22Rv1 (cell line): ENCODE results near the gene FIGLA.
A peak's percentile ranks its signal among the peaks of the same experiment; 100 is the strongest.

Experiments
- H3K27ac ChIP-seq: fragments of 450-650 bp; 2 replicates; pipeline ENCODE4 v1.5.1; 2017
- ZFX ChIP-seq: fragments of 450-650 bp; IDR thresholded peaks from 2 replicates; pipeline ENCODE4 v1.6.1; 2017; ENCODE audit warnings: antibody characterized with exemption, borderline replicate concordance
- TF ChIP-seq, protein P1 (sequence below): fragments of 450-650 bp; IDR thresholded peaks from 2 replicates; pipeline ENCODE4 v1.5.1; 2017; ENCODE audit warnings: mild to moderate bottlenecking

The FIGLA gene

DNA sequence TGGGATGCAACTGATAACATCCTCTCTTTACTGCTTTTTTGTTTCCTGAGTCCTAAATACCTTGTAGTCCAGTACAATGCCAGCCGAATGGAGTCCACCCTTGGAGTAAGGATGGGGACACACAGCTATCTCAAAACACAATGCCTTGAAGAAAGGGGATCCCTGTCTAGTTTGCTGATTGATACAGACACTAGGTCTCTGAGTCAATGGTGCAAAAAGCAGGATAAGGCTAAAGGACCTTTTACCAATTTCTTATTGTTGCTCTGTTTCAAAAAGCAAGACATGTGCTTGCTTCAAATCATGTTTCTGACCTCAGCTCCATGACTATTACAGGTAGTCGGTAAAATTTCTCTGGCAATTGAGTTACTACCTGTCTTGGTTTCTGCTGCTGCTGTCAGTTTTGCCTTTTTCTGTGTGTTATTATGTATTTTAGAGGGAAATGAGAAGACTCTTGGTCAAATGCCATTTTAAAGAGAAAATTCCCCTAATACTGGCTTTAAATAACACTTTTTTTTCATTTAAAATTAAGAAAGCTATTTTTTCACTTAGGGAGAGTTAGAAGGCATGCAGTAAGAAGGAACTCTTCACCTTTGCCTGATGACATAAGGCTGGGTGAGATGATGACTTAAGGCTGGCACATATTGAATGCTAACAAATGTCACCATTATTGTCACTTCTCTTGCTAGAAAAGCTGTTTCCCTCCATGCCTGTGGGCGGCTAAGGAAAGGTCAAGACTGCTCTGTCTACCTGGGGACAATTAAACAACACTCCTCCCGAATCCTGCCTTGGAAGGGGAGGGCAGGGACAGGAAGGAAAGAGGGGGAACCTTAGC is 4.9 kb upstream of the FIGLA start:
- no peak for TF ChIP-seq ZFX
- TF ChIP-seq, protein P1, sequence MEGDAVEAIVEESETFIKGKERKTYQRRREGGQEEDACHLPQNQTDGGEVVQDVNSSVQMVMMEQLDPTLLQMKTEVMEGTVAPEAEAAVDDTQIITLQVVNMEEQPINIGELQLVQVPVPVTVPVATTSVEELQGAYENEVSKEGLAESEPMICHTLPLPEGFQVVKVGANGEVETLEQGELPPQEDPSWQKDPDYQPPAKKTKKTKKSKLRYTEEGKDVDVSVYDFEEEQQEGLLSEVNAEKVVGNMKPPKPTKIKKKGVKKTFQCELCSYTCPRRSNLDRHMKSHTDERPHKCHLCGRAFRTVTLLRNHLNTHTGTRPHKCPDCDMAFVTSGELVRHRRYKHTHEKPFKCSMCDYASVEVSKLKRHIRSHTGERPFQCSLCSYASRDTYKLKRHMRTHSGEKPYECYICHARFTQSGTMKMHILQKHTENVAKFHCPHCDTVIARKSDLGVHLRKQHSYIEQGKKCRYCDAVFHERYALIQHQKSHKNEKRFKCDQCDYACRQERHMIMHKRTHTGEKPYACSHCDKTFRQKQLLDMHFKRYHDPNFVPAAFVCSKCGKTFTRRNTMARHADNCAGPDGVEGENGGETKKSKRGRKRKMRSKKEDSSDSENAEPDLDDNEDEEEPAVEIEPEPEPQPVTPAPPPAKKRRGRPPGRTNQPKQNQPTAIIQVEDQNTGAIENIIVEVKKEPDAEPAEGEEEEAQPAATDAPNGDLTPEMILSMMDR, result no peak
- H3K27ac ChIP-seq, result no peak overlapping the region

DNA sequence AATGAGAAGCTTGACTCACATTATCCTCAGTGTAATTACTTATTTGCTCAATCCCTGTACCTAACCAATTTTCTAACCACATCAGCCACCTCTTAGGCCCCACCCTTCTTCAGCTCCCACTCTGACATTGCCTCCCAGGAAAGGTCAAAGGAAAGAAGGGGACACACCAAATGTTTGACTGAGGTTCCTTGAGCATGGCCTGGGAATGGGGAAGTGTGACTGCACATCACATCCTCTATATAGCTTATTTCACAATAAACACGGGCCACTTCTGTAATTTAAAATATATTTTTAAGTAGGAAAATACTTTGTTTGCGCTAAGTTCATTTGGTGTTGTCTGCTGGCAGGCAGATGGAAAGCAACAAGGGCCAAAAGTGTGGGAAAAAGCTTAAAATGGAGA is 3.0 kb upstream of the FIGLA start:
- TF ChIP-seq, protein P1, result no peak
- no peak for TF ChIP-seq ZFX
- no peak overlapping the region for H3K27ac ChIP-seq

DNA sequence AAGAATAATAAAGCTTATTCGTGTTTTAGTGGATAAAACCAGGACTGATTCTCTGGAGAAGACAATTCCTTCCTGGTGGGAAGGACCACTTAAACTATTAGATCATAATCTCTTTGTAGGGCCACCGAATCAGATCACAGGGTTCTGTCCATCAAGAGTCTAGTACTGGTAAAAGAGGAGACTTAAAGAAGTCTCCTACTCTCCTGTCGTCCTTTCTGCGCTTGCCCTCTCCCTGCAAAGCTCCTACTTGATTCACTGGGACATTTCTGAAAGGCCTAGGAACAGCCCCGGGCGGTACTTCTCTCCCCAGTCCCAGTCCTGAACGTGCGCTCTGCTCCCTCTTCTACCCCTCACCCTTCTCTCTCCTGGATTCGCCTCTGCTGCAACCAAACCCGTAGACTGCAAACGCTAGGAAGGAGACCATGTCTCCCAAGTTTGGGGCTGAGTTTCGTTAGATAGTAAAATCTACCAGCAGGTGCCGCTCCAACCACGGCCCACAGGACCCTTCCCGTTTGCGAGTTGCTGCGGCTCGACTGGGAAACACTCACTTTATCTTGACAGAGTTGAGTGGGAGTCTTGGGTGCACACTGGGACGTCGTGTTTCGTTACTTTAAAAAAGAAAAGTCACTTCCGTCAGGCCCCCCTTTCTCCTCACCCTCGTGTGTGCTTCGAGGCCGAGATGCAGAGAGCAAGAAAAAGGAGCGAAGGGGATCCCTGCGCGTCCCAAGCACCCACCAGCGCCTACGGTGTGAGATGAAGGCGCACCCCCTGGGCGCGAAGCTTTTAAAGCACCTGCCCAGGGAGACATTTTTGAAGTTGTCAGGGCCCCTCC is 923 bp downstream of the FIGLA start:
- no peak for TF ChIP-seq ZFX
- TF ChIP-seq, protein P1, result peak; percentile 89
- H3K27ac ChIP-seq, result no peak overlapping the region

DNA sequence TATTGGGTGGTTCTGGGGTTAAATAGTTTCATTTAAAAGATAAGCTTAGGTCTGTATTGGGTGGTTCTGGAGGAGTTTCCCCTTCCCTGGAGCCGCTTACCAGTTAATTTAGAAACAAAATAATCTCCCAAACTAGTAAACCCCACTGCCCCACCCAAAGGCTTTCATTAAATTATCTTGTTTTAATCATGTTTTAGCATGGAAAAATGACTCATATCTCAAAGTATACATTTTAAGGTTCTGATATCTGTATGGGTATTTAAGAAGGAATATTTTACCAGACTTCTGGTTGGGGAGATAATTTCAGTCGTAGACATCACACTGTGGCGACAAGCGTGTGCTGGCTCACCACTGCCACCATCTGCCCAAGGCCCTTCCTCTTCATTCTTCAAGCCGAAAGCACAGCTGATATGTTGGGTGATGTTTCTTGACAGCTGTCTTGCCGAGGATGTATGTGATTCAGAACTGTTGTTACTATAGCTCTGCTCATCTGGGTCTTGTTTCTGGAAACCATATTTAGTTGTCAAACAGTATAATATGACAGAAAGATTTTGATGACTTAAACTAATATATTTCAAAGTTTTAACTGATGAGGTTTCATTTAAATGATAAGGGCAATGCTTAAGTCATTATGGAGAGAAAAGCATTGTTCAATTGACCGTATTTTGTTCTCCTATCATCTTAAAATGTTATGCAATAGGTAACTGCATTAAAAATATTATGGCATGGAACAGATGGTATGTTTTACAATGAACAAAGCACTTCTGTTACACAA is 5.1 kb downstream of the FIGLA start:
- no peak overlapping the region for H3K27ac ChIP-seq
- no peak for TF ChIP-seq ZFX
- TF ChIP-seq, protein P1, result peak; percentile 80

DNA sequence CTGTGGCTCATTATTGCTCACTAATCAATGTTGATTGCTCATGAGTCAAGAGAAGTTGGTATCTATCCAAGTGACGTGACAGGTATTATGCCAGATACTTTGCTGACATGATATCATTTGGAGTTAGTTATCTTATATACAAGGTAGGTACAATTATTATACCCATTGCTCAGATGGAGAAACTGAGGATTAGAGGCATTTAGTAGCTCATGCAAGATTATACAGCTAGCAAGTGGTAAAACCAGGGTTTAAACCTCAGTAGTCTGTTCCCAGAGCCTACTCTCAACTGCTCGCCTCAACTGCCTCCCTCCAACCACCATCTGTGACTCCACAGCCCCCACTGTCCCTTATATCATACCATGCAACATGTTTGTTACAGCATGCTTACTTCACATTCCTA is 6.1 kb downstream of the FIGLA start:
- TF ChIP-seq ZFX, result no peak
- TF ChIP-seq, protein P1, result no peak
- no peak overlapping the region for H3K27ac ChIP-seq

DNA sequence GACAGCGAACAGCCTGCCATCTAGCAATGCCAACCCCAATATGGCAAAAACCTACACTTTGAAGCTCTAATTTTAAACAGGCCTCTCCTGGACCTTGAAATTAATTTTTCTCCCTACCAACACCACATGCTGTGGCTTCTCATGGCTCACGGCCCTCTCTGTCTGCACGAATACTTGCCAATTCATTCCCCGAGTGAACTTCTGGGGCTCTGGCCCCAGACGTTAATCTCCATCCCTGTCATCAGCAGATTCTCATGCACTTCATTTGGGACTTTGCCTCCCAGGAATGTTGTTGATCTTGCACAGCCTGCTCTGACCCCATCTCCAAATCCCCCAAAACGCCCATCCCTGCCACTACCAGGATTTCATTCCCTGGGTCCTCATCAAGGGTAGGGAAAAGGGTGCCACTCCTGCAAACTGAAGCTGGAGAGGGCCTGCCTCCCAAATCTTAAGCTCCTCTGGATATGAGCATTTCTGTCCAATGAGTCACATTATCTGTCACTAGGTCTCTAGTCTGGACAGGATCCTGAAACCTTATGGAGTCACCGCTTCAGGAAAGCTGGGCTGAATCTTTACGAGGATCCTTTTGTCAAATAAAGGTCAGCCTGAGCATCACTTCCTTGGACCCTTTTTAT is 10.4 kb downstream of the FIGLA start:
- TF ChIP-seq, protein P1, result no peak
- no peak for TF ChIP-seq ZFX
- H3K27ac ChIP-seq, result no peak overlapping the region
